HUES48 (cell line): ENCODE results near the gene PHACTR4.

ENCODE experiments used
- H3K27ac ChIP-seq: one replicate; pipeline ENCODE4 v1.7.0; 2013; ENCODE audit warnings: low read depth, low read length, inconsistent platforms
- H3K27me3 ChIP-seq: 2 replicates; pipeline ENCODE4 v1.6.1; 2013; ENCODE audit warnings: mild to moderate bottlenecking, low read length; ENCODE audit not compliant: control insufficient read depth, insufficient read depth
- H3K36me3 ChIP-seq: 2 replicates; pipeline ENCODE4 v1.6.1; 2013; ENCODE audit warnings: low read length; ENCODE audit not compliant: control insufficient read depth, insufficient read depth
- H3K4me1 ChIP-seq: 2 replicates; pipeline ENCODE4 v1.6.1; 2013; ENCODE audit warnings: mild to moderate bottlenecking, low read length; ENCODE audit not compliant: control insufficient read depth, insufficient read depth
- H3K4me3 ChIP-seq: 2 replicates; pipeline ENCODE4 v1.5.1; 2013; ENCODE audit warnings: mild to moderate bottlenecking, low read depth, low read length
- H3K9ac ChIP-seq: 2 replicates; pipeline ENCODE4 v1.6.1; 2013; ENCODE audit warnings: mild to moderate bottlenecking, low read depth, low read length, moderate library complexity
- H3K9me3 ChIP-seq: 2 replicates; pipeline ENCODE4 v1.6.1; 2013; ENCODE audit warnings: low read length; ENCODE audit not compliant: control insufficient read depth, insufficient read depth

The PHACTR4 gene

GRCh38 chr1:28395181-28395580, 25.6 kb downstream of the PHACTR4 start:
- Histone ChIP-seq H3K9ac (no peak overlapping the region), H3K4me1 (peaks cover 8% of the 10 kb centered on the region), H3K27me3 (no peaks in the 10 kb centered on the region), H3K36me3 (peaks cover 8% of the 10 kb centered on the region; the same call in 1 of the 2 replicates), H3K27ac (no peak overlapping the region), H3K9me3 (no peaks in the 10 kb centered on the region), H3K4me3 (no peak overlapping the region)

GRCh38 chr1:28401760-28402159, 32.2 kb downstream of the PHACTR4 start:
- Histone ChIP-seq H3K4me3 (no peak overlapping the region), H3K27ac (no peak overlapping the region), H3K4me1 (peaks cover 8% of the 10 kb centered on the region), H3K9me3 (no peaks in the 10 kb centered on the region), H3K27me3 (no peaks in the 10 kb centered on the region), H3K36me3 (no peaks in the 10 kb centered on the region), H3K9ac (no peak overlapping the region)

- no peak overlapping the region for H3K4me3 ChIP-seq
- H3K27ac ChIP-seq: peak overlapping the region; percentile 13
- H3K9me3 ChIP-seq: no peaks in the 10 kb centered on the region
Measured at GRCh38 chr1:28409090-28409489, 39.5 kb downstream of the PHACTR4 start.

GRCh38 chr1:28411656-28412055, 42.1 kb downstream of the PHACTR4 start:
- Histone ChIP-seq H3K4me1 (peaks cover 24% of the 10 kb centered on the region), H3K9ac (no peak overlapping the region), H3K27ac (no peak overlapping the region), H3K4me3 (no peak overlapping the region), H3K9me3 (no peaks in the 10 kb centered on the region), H3K36me3 (peaks cover 8% of the 10 kb centered on the region), H3K27me3 (no peaks in the 10 kb centered on the region)

More at GRCh38 chr1:28409090-28409489, 39.5 kb downstream of the PHACTR4 start:
- peaks cover 10% of the 10 kb centered on the region for H3K4me1 ChIP-seq
- H3K36me3 ChIP-seq: peaks cover 8% of the 10 kb centered on the region
- no peaks in the 10 kb centered on the region for H3K27me3 ChIP-seq
- no peak overlapping the region for H3K9ac ChIP-seq

- no peak overlapping the region for H3K9ac ChIP-seq
Measured at GRCh38 chr1:28412731-28413130, 43.2 kb downstream of the PHACTR4 start.

GRCh38 chr1:28416509-28417194, 47.1 kb downstream of the PHACTR4 start:
- no peak overlapping the region for H3K9ac ChIP-seq
- no peaks in the 10 kb centered on the region for H3K9me3 ChIP-seq
- peaks cover 14% of the 10 kb centered on the region for H3K4me1 ChIP-seq
- no peaks in the 10 kb centered on the region for H3K36me3 ChIP-seq
- H3K4me3 ChIP-seq: no peak overlapping the region
- H3K27me3 ChIP-seq: no peaks in the 10 kb centered on the region
- no peak overlapping the region for H3K27ac ChIP-seq

More at GRCh38 chr1:28412731-28413130, 43.2 kb downstream of the PHACTR4 start:
- Histone ChIP-seq H3K9me3 (no peaks in the 10 kb centered on the region), H3K4me1 (peaks cover 24% of the 10 kb centered on the region), H3K27ac (no peak overlapping the region), H3K27me3 (no peaks in the 10 kb centered on the region), H3K4me3 (no peak overlapping the region), H3K36me3 (0 out of 2 replicates have a peak, but pooled peaks cover 5% of the 10 kb centered on the region)

- H3K4me1 ChIP-seq: peaks cover 18% of the 10 kb centered on the region
Measured at GRCh38 chr1:28417441-28417922, 47.9 kb downstream of the PHACTR4 start.

GRCh38 chr1:28417926-28418637, 48.5 kb downstream of the PHACTR4 start:
- H3K4me3 ChIP-seq: no peak overlapping the region
- H3K27ac ChIP-seq: no peak overlapping the region
- H3K9ac ChIP-seq: no peak overlapping the region
- no peaks in the 10 kb centered on the region for H3K27me3 ChIP-seq
- no peaks in the 10 kb centered on the region for H3K36me3 ChIP-seq
- H3K4me1 ChIP-seq: peaks cover 18% of the 10 kb centered on the region
- H3K9me3 ChIP-seq: no peaks in the 10 kb centered on the region

More at GRCh38 chr1:28417441-28417922, 47.9 kb downstream of the PHACTR4 start:
- H3K36me3 ChIP-seq: no peaks in the 10 kb centered on the region
- H3K4me3 ChIP-seq: no peak overlapping the region
- H3K9me3 ChIP-seq: no peaks in the 10 kb centered on the region
- H3K9ac ChIP-seq: no peak overlapping the region
- H3K27ac ChIP-seq: no peak overlapping the region
- no peaks in the 10 kb centered on the region for H3K27me3 ChIP-seq

GRCh38 chr1:28421744-28422143, 52.2 kb downstream of the PHACTR4 start:
- H3K9ac ChIP-seq: no peak overlapping the region
- no peaks in the 10 kb centered on the region for H3K27me3 ChIP-seq
- H3K4me1 ChIP-seq: peaks cover 4% of the 10 kb centered on the region; the same call in 1 of the 2 replicates
- no peak overlapping the region for H3K4me3 ChIP-seq
- H3K36me3 ChIP-seq: peaks cover 2% of the 10 kb centered on the region; the same call in 1 of the 2 replicates
- no peak overlapping the region for H3K27ac ChIP-seq
- no peaks in the 10 kb centered on the region for H3K9me3 ChIP-seq

GRCh38 chr1:28426831-28427230, 57.3 kb downstream of the PHACTR4 start:
- H3K36me3 ChIP-seq: peaks cover 7% of the 10 kb centered on the region; the same call in 1 of the 2 replicates
- no peak overlapping the region for H3K27ac ChIP-seq
- no peaks in the 10 kb centered on the region for H3K9me3 ChIP-seq
- no peak overlapping the region for H3K4me3 ChIP-seq
- H3K27me3 ChIP-seq: no peaks in the 10 kb centered on the region
- H3K9ac ChIP-seq: no peak overlapping the region
- peaks cover 4% of the 10 kb centered on the region; the same call in 1 of the 2 replicates for H3K4me1 ChIP-seq

- no peaks in the 10 kb centered on the region for H3K4me1 ChIP-seq
- no peak overlapping the region for H3K27ac ChIP-seq
- no peak overlapping the region for H3K9ac ChIP-seq
- peaks cover 7% of the 10 kb centered on the region; the same call in 1 of the 2 replicates for H3K36me3 ChIP-seq
- no peaks in the 10 kb centered on the region for H3K9me3 ChIP-seq
- H3K4me3 ChIP-seq: no peak overlapping the region
- H3K27me3 ChIP-seq: no peaks in the 10 kb centered on the region
Measured at GRCh38 chr1:28428012-28428411, 58.5 kb downstream of the PHACTR4 start.
